COLO829 (cell line): ENCODE results near the gene PTGR3.

ENCODE experiments used
- DNase-seq: peaks from one replicate; pipeline ENCODE4 v3.0.0; 2012; ENCODE audit warnings: low spot score

Gene PTGR3

GRCh38 chr18:75234901-75235300 is 26.0 kb upstream of the PTGR3 start:
- DNase-seq, result no peak

- DNase-seq, result no peak
Measured at GRCh38 chr18:75231053-75231406, 22.1 kb upstream of the PTGR3 start.

- DNase-seq, result no peak
Measured at GRCh38 chr18:75230163-75231052, 21.5 kb upstream of the PTGR3 start.

GRCh38 chr18:75229437-75229836 is 20.5 kb upstream of the PTGR3 start:
- no peak for DNase-seq

- no peak for DNase-seq
Measured at GRCh38 chr18:75228967-75229366, 20.0 kb upstream of the PTGR3 start.

GRCh38 chr18:75227535-75228296 is 18.8 kb upstream of the PTGR3 start:
- no peak for DNase-seq

- no peak for DNase-seq
Measured at GRCh38 chr18:75226956-75227316, 18.0 kb upstream of the PTGR3 start.

- DNase-seq, result no peak
Measured at GRCh38 chr18:75226286-75226955, 17.5 kb upstream of the PTGR3 start.

- peak; percentile 66 for DNase-seq
Measured at GRCh38 chr18:75223687-75224347, 14.9 kb upstream of the PTGR3 start.

- no peak for DNase-seq
Measured at GRCh38 chr18:75222407-75222806, 13.5 kb upstream of the PTGR3 start.

GRCh38 chr18:75221897-75222296 is 13.0 kb upstream of the PTGR3 start:
- no peak for DNase-seq

GRCh38 chr18:75221397-75221796 is 12.5 kb upstream of the PTGR3 start:
- no peak for DNase-seq

GRCh38 chr18:75220551-75221355 is 11.8 kb upstream of the PTGR3 start:
- DNase-seq, result no peak

GRCh38 chr18:75219745-75220375 is 10.9 kb upstream of the PTGR3 start:
- DNase-seq, result no peak

- DNase-seq, result no peak
Measured at GRCh38 chr18:75218065-75218923, 9.4 kb upstream of the PTGR3 start.

GRCh38 chr18:75216911-75217689 is 8.2 kb upstream of the PTGR3 start:
- no peak for DNase-seq

GRCh38 chr18:75216212-75216910 is 7.4 kb upstream of the PTGR3 start:
- DNase-seq, result no peak

- DNase-seq, result no peak
Measured at GRCh38 chr18:75215663-75216062, 6.7 kb upstream of the PTGR3 start.
